DND-41 (cell line): Measurements from ENCODE around the gene RABGAP1L.

Source experiments
- ATAC-seq: fragments of 200-7000 bp; cut with Tn5 transposase; 3 replicates; pipeline ENCODE4 v1.9.1; 2021; ENCODE audit warnings: low read depth; ENCODE audit not compliant: insufficient read depth
- DNase-seq: peaks from one replicate; pipeline ENCODE4 v3.0.0-alpha.2; 2020
- H2AFZ ChIP-seq: 2 replicates; pipeline ENCODE4 v1.6.0; 2012; ENCODE audit warnings: low read depth, low read length
- H3K27ac ChIP-seq: 2 replicates; pipeline ENCODE4 v1.5.1; 2012; ENCODE audit warnings: low read length, inconsistent platforms
- H3K27me3 ChIP-seq: fragments of 200-600 bp; sonication (generic); 2 replicates; pipeline ENCODE4 v1.6.0; 2012; ENCODE audit warnings: low read length, mild to moderate bottlenecking, inconsistent platforms; ENCODE audit not compliant: insufficient read depth, poor library complexity
- H3K36me3 ChIP-seq: 2 replicates; pipeline ENCODE4 v1.5.1; 2012; ENCODE audit warnings: low read length, inconsistent platforms; ENCODE audit not compliant: insufficient read depth
- H3K4me1 ChIP-seq: 2 replicates; pipeline ENCODE4 v1.5.1; 2012; ENCODE audit warnings: mild to moderate bottlenecking, low read length; ENCODE audit not compliant: insufficient read depth
- H3K4me2 ChIP-seq: 2 replicates; pipeline ENCODE4 v1.6.0; 2012; ENCODE audit warnings: mild to moderate bottlenecking, moderate library complexity, low read length, inconsistent platforms; ENCODE audit not compliant: insufficient read depth
- H3K4me3 ChIP-seq, 2 experiments: fragments of 200-600 bp in 1 of 2; shearing (Covaris generic) in 1 of 2; 2 replicates each; pipeline ENCODE4 v1.5.1; 2012 to 2016; ENCODE audit warnings: inconsistent platforms in 2 of 2, low read length in 2 of 2, mild to moderate bottlenecking in 2 of 2, low read depth in 1 of 2, moderate library complexity in 1 of 2
- H3K79me2 ChIP-seq: 2 replicates; pipeline ENCODE4 v1.6.0; 2012; ENCODE audit warnings: low read length, inconsistent platforms; ENCODE audit not compliant: insufficient read depth
- H3K9ac ChIP-seq: 2 replicates; pipeline ENCODE4 v1.6.0; 2012; ENCODE audit warnings: low read depth, mild to moderate bottlenecking, inconsistent platforms, low read length, moderate library complexity
- H3K9me3 ChIP-seq: 2 replicates; pipeline ENCODE4 v1.5.1; 2012; ENCODE audit warnings: low read length, moderate library complexity, mild to moderate bottlenecking, inconsistent platforms; ENCODE audit not compliant: insufficient read depth, severe bottlenecking
- H4K20me1 ChIP-seq: 2 replicates; pipeline ENCODE4 v1.6.0; 2012; ENCODE audit warnings: low read length; ENCODE audit not compliant: insufficient read depth
- CTCF ChIP-seq: IDR thresholded peaks from 2 replicates; pipeline ENCODE4 v1.5.1; 2012; ENCODE audit warnings: borderline replicate concordance, low read length, moderate library complexity, mild to moderate bottlenecking; ENCODE audit not compliant: poor library complexity, severe bottlenecking; ENCODE audit errors: extremely low read depth
- EZH2 ChIP-seq: IDR thresholded peaks from 3 replicates; pipeline ENCODE4 v1.6.1; 2012; ENCODE audit warnings: borderline replicate concordance, low read depth, mild to moderate bottlenecking, moderate library complexity, low read length, inconsistent platforms; ENCODE audit not compliant: severe bottlenecking

The RABGAP1L gene

GRCh38 chr1:174964972-174965361 lies 805.6 kb downstream of the RABGAP1L start:
- peak overlapping the region; percentile 48 for H3K9ac ChIP-seq
- DNase-seq (no peak), ATAC-seq (0 out of 3 replicates have a peak, but pooled peaks have one; percentile 3)
- no peaks in the 10 kb centered on the region for H3K9me3 ChIP-seq
- peak overlapping the region; percentile 53 for H3K4me2 ChIP-seq
- H3K4me1 ChIP-seq, result peaks cover 73% of the 10 kb centered on the region
- H3K27ac ChIP-seq, result peak overlapping the region; percentile 84
- no peaks in the 10 kb centered on the region for H3K27me3 ChIP-seq
- peak overlapping the region in 1 of 2 experiments; percentile 48; a peak in 2 of 4 replicates for H3K4me3 ChIP-seq
- H2AFZ ChIP-seq, result peak overlapping the region; percentile 12
- no peaks in the 10 kb centered on the region for H3K79me2 ChIP-seq
- no peaks in the 10 kb centered on the region for H3K36me3 ChIP-seq
- TF ChIP-seq EZH2 (no peak), CTCF (peak; percentile 27)
- H4K20me1 ChIP-seq, result no peaks in the 10 kb centered on the region

- Histone ChIP-seq H3K27me3 (no peaks in the 10 kb centered on the region), H2AFZ (peak overlapping the region; percentile 12; the same call in 1 of the 2 replicates), H3K36me3 (no peaks in the 10 kb centered on the region), H4K20me1 (no peaks in the 10 kb centered on the region), H3K4me3 (peak overlapping the region in 1 of 2 experiments; percentile 48; a peak in 2 of 4 replicates), H3K4me1 (peaks cover 78% of the 10 kb centered on the region), H3K4me2 (peak overlapping the region; percentile 53), H3K9me3 (no peaks in the 10 kb centered on the region), H3K9ac (peak overlapping the region; percentile 48), H3K79me2 (no peaks in the 10 kb centered on the region), H3K27ac (peak overlapping the region; percentile 84)
- DNase-seq (no peak), ATAC-seq (no peak)
- no peak for TF ChIP-seq CTCF
- TF ChIP-seq EZH2, result no peak
Observed at GRCh38 chr1:174965362-174966007, 806.2 kb downstream of the RABGAP1L start.

- Histone ChIP-seq H4K20me1 (no peaks in the 10 kb centered on the region), H3K27ac (peak overlapping the region; percentile 84), H2AFZ (no peak overlapping the region), H3K4me3 (peak overlapping the region in 1 of 2 experiments; percentile 48; a peak in 2 of 4 replicates), H3K4me2 (peak overlapping the region; percentile 53), H3K36me3 (no peaks in the 10 kb centered on the region), H3K4me1 (peaks cover 82% of the 10 kb centered on the region), H3K9ac (peak overlapping the region; percentile 48), H3K79me2 (no peaks in the 10 kb centered on the region), H3K27me3 (no peaks in the 10 kb centered on the region), H3K9me3 (no peaks in the 10 kb centered on the region)
- DNase-seq (no peak), ATAC-seq (no peak)
- TF ChIP-seq CTCF, result no peak
Observed at GRCh38 chr1:174966008-174966572, 806.8 kb downstream of the RABGAP1L start.
